ENCODE results near the gene PCMTD2.

PCMTD2 gene

DNA sequence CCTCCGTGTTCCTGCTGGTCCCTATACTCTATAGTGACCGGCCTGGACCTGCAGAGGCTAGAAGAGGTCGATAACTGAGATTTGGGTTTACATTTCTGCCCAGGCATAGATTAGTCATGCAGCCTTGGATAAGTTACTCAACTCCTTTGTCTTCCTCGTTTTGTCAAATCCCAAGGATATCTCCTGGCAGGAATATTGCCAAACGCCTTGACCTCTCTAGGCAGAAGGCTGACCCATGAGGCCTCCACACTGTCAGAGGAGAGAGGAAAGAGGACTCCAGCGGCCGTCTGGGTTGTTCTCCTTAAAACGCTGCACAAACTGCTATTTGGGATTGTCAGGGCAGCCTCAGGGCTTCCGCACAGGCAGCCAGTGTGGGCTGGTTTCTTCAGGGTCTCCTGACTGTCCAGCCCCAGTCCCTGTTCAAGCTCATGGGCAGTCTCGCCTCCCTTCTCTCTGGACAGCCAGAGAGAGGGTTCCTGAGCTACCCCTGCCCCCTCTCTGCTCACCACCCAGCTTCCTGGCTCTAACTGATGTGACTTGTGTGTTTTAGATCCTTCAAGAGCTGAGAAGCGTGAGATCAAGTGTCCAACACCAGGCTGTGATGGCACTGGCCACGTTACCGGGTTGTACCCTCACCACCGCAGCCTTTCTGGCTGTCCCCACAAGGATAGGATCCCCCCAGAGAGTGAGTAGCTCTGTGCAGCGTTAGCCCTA lies 44.7 kb upstream of the PCMTD2 start:
- H3K27ac ChIP-seq = no peak overlapping the region
- no peaks in the 10 kb centered on the region for H3K4me1 ChIP-seq (ENCODE audit: low read depth, poor library complexity, severe bottlenecking)
- TF ChIP-seq CTCF (conservative IDR thresholded peaks at IDR 0.05; ENCODE audit: low read depth, low read length) = no peak
- no peak overlapping the region for H3K4me3 ChIP-seq (IDR thresholded peaks at IDR 0.05; ENCODE audit: insufficient read depth, low read depth, low read length)
- no peaks in the 10 kb centered on the region for H3K36me3 ChIP-seq (ENCODE audit: insufficient read depth)
- no peaks in the 10 kb centered on the region for H4K20me1 ChIP-seq (ENCODE audit: insufficient read depth)
- H3K4me2 ChIP-seq = no peak overlapping the region
- H3K79me2 ChIP-seq (ENCODE audit: insufficient read depth, low read depth) = no peaks in the 10 kb centered on the region
- no peak overlapping the region for H2AFZ ChIP-seq (ENCODE audit: low read depth)
- H3K9ac ChIP-seq = no peak overlapping the region
- peaks cover 97% of the 10 kb centered on the region for H3K27me3 ChIP-seq (ENCODE audit: insufficient read depth, low read depth)

DNA sequence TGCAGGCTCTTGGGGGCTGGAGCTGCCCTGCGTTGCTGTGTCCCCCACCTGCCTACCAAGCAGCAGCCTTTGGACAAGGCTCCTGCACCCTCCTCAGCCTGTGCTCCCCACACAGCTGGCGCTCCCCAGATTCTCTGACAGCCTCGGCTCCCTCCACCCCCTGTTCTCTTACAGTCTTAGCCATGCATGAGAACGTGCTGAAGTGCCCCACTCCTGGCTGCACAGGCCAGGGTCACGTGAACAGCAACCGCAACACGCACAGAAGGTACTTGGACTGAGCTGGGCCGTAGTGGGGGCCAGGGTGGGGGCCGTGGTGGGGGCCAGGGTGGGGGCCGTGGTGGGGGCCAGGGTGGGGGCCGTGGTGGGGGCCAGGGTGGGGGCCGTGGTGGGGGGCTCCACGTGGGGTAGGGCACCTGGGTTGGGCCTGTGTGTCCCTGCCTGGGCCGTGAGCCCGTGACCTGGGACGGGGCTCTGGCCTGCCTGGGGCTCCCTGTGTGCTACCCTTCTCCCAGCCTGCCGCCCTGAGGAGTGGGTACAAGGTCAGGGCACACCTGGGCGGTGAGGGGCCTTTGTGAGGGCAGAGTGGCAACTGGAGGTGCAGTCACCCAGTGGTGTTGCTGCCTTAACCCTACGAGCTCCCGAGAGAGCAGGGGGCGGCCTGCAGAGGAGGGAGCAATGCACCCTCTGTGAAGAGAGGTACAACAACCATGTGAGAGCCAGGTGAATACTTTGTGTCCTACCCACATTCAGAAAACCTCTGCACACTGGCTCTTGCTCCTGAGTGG lies 43.5 kb upstream of the PCMTD2 start:
- no peaks in the 10 kb centered on the region for H3K79me2 ChIP-seq (ENCODE audit: insufficient read depth, low read depth)
- TF ChIP-seq CTCF (conservative IDR thresholded peaks at IDR 0.05; ENCODE audit: low read depth, low read length) = no peak
- no peak overlapping the region for H3K4me2 ChIP-seq
- no peaks in the 10 kb centered on the region for H3K4me1 ChIP-seq (ENCODE audit: low read depth, poor library complexity, severe bottlenecking)
- no peak overlapping the region for H3K27ac ChIP-seq
- no peak overlapping the region for H3K9ac ChIP-seq
- no peak overlapping the region for H3K4me3 ChIP-seq (IDR thresholded peaks at IDR 0.05; ENCODE audit: insufficient read depth, low read depth, low read length)
- H3K36me3 ChIP-seq (ENCODE audit: insufficient read depth) = no peaks in the 10 kb centered on the region
- H2AFZ ChIP-seq (ENCODE audit: low read depth) = no peak overlapping the region
- H4K20me1 ChIP-seq (ENCODE audit: insufficient read depth) = no peaks in the 10 kb centered on the region
- peaks cover 97% of the 10 kb centered on the region for H3K27me3 ChIP-seq (ENCODE audit: insufficient read depth, low read depth)

DNA sequence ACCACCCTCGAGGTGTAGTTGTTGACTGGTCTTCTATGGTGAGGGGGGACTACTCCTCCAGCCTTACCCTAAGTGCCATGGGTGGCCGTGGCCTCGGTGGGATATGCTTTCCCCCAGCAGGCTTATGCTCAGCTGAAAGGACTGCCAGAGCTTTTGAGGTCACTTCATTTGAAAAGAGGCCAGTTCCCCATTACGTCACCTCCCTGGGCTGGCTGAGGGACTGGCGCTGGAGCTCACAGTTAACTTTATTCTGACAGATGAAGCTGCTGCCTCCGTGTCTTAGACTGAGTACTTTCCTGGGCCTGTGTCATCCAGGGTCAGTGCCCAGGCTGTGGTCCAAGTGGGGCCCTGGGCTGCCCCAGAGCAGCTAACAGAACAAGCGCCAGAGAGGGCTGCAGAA lies 42.8 kb upstream of the PCMTD2 start:
- Histone ChIP-seq H3K27me3 (ENCODE audit: insufficient read depth, low read depth) (peaks cover 97% of the 10 kb centered on the region), H3K27ac (no peak overlapping the region)

DNA sequence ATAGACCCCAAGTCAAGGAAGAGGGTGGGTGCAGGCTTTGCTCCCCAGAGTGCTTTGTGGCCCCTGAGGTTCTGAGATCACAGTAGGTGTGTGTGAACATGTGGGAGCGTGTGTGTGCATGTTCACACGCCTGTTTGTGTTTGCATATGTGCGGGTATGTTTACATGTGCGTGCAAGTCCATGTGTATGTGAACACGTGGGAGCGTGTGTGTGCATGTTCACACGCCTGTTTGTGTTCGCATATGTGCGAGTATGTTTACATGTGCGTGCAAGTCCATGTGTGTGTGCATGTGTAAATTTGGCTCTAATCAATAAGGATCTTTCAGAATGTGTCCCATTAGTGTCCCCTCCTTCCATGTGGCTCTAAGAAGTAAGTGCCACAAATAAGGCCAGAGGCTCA lies 41.4 kb upstream of the PCMTD2 start:
- Histone ChIP-seq H3K27me3 (ENCODE audit: insufficient read depth, low read depth) (peaks cover 97% of the 10 kb centered on the region), H3K36me3 (ENCODE audit: insufficient read depth) (no peaks in the 10 kb centered on the region), H4K20me1 (ENCODE audit: insufficient read depth) (no peaks in the 10 kb centered on the region), H3K4me2 (no peak overlapping the region), H3K27ac (no peak overlapping the region), H3K4me3 (IDR thresholded peaks at IDR 0.05; ENCODE audit: insufficient read depth, low read depth, low read length) (no peak overlapping the region), H3K79me2 (ENCODE audit: insufficient read depth, low read depth) (no peaks in the 10 kb centered on the region), H3K9ac (no peak overlapping the region), H3K4me1 (ENCODE audit: low read depth, poor library complexity, severe bottlenecking) (no peaks in the 10 kb centered on the region), H2AFZ (ENCODE audit: low read depth) (no peak overlapping the region)
- TF ChIP-seq CTCF (conservative IDR thresholded peaks at IDR 0.05; ENCODE audit: low read depth, low read length) = no peak

More for the DNA sequence above, 42.8 kb upstream of the PCMTD2 start:
- no peak overlapping the region for H3K9ac ChIP-seq
- H3K36me3 ChIP-seq (ENCODE audit: insufficient read depth) = no peaks in the 10 kb centered on the region
- no peak for TF ChIP-seq CTCF (conservative IDR thresholded peaks at IDR 0.05; ENCODE audit: low read depth, low read length)
- no peaks in the 10 kb centered on the region for H3K4me1 ChIP-seq (ENCODE audit: low read depth, poor library complexity, severe bottlenecking)
- no peak overlapping the region for H2AFZ ChIP-seq (ENCODE audit: low read depth)
- H3K4me2 ChIP-seq = no peak overlapping the region
- no peaks in the 10 kb centered on the region for H4K20me1 ChIP-seq (ENCODE audit: insufficient read depth)
- H3K79me2 ChIP-seq (ENCODE audit: insufficient read depth, low read depth) = no peaks in the 10 kb centered on the region
- H3K4me3 ChIP-seq (IDR thresholded peaks at IDR 0.05; ENCODE audit: insufficient read depth, low read depth, low read length) = no peak overlapping the region

Data from KMS-11 (cell line).